ENCODE data around the gene PXMP4. TPM values are rescaled to one million over a fixed set of nuclear protein-coding genes. Genes with fewer than 3 reads are reported as not detected.
A peak's percentile ranks its signal among the peaks of the same experiment; 100 is the strongest.

Gene PXMP4
- total and polyA plus RNA-seq, 9 of the 15 experiments (the other 6 are each of a cell fraction or from before 2014, with no cell fraction given), result 4.8 to 29.1 (median 6.8) TPM

DNA sequence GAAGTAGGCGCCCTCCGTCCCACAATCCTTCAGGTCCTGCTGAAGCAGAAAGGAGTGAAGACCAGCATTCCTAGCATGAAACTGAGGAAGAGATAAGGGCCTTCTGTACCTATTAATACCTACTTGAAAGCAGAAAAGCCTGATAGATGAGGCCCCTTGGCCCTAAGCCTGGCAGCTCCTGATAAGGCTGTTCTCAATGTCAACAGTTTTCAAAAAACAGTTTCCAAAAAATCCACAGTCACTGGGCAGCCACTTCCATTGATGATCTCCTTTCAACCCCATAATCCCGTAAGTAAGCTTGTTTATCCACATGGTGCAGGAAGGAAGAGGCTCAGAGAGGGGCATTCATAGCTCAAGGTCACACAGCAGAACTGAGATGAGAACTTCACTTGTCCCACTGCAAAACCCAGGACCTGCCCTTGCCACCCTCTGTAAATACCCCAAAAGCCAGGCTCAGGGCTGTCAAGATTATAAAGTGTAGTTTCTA, 31.1 kb downstream of the PXMP4 start (continued):
- TF ChIP-seq MXI1 (IDR thresholded peaks at IDR 0.05; ENCODE audit: low read depth, low read length) (no peak), EP300 (IDR thresholded peaks at IDR 0.05; ENCODE audit: low read length) (peak; percentile 95), MBD2 (IDR thresholded peaks at IDR 0.05; ENCODE audit: borderline replicate concordance, low read depth) (peak; percentile 67; the same call in 1 of the 2 replicates), NR2C2 (CRISPR knock-in tag; IDR thresholded peaks at IDR 0.05) (no peak), NR2C2 (tag; IDR thresholded peaks at IDR 0.05) (no peak; the same call in 1 of the 2 replicates), HDAC3 (IDR thresholded peaks at IDR 0.05; ENCODE audit: borderline replicate concordance, partially characterized antibody) (peak; percentile 87), JUN (IDR thresholded peaks at IDR 0.05; ENCODE audit: borderline replicate concordance, low read depth, low read length) (0 out of 2 replicates have a peak, but pooled peaks have one; percentile 20), JUN (CRISPR knock-in tag; IDR thresholded peaks at IDR 0.05; ENCODE audit: borderline replicate concordance) (no peak), ZKSCAN8 (CRISPR knock-in tag; IDR thresholded peaks at IDR 0.05) (peak; percentile 86; the same call in 1 of the 2 replicates), DPF2 (IDR thresholded peaks at IDR 0.05) (peak; percentile 91), KLF1 (tag; IDR thresholded peaks at IDR 0.05) (no peak), NUFIP1 (IDR thresholded peaks at IDR 0.05; ENCODE audit: partially characterized antibody) (no peak)
